ENCODE data around the gene XYLT2.

- no peak for TF ChIP-seq CTCF (IDR thresholded peaks at IDR 0.05; ENCODE audit: insufficient read depth, low read depth, low read length)
- no peak for TF ChIP-seq EZH2 (IDR thresholded peaks at IDR 0.05; ENCODE audit: insufficient read depth, low read length)
Observed at GRCh38 chr17:50350733-50351132, 4.8 kb downstream of the XYLT2 start.

All from astrocyte (in vitro differentiated cells and primary cell).